Measurements from ENCODE around the gene CACFD1. TPM values are rescaled to one million over a fixed set of nuclear protein-coding genes. Genes with fewer than 3 reads are reported as not detected.

Gene CACFD1
- total and polyA plus RNA-seq, 2 experiments from 2014 or later, result 5.8 to 18.2 TPM

- peaks cover 7% of the 10 kb centered on the region for H3K27me3 Mint-ChIP-seq (ENCODE audit: insufficient read depth, low read depth, poor library complexity)
- Histone ChIP-seq H3F3A (replicated peaks; ENCODE audit: low read depth) (peaks cover 6% of the 10 kb centered on the region), H3K27me3 (ENCODE audit: insufficient read depth) (no peaks in the 10 kb centered on the region), H3K9me2 (ENCODE audit: insufficient read depth) (no peaks in the 10 kb centered on the region), H3K79me2 (replicated peaks; ENCODE audit: insufficient read depth) (no peaks in the 10 kb centered on the region), H4K20me1 (replicated peaks; ENCODE audit: insufficient read depth) (peaks cover 9% of the 10 kb centered on the region; the same call in 1 of the 2 replicates), H3K4me2 (no peak overlapping the region), H2AFZ (no peak overlapping the region), H3K4me1 (ENCODE audit: insufficient read depth) (no peaks in the 10 kb centered on the region), H3K4me3 (no peak overlapping the region), H3K36me3 (ENCODE audit: insufficient read depth) (peaks cover 3% of the 10 kb centered on the region; the same call in 1 of the 2 replicates), H3K27ac (ENCODE audit: low read depth) (no peak overlapping the region)
- peak overlapping the region; percentile 52; the same call in 1 of the 2 replicates for H3K27ac Mint-ChIP-seq
- no peaks in the 10 kb centered on the region for H3K9me3 Mint-ChIP-seq
- no peak for DNase-seq (ENCODE audit: low spot score)
- no peak for ATAC-seq
- TF ChIP-seq POLR2AphosphoS5 (IDR thresholded peaks at IDR 0.05; ENCODE audit: low read depth), result 0 out of 2 replicates have a peak, but pooled peaks have one; percentile 14
- TF ChIP-seq NANOG (IDR thresholded peaks at IDR 0.05; ENCODE audit: borderline replicate concordance), result no peak
- H3K4me1 Mint-ChIP-seq, result no peaks in the 10 kb centered on the region
- H3K4me3 Mint-ChIP-seq, result no peak overlapping the region
- peaks cover 9% of the 10 kb centered on the region; the same call in 2 of the 3 replicates for H3K36me3 Mint-ChIP-seq (ENCODE audit: low read depth)
Observed at GRCh38 chr9:133471551-133472276, 11.9 kb downstream of the CACFD1 start.

- H4K20me1 ChIP-seq (replicated peaks; ENCODE audit: insufficient read depth), result peaks cover 8% of the 10 kb centered on the region; the same call in 1 of the 2 replicates
- no peaks in the 10 kb centered on the region for H3K9me2 ChIP-seq (ENCODE audit: insufficient read depth)
- TF ChIP-seq, protein P1, sequence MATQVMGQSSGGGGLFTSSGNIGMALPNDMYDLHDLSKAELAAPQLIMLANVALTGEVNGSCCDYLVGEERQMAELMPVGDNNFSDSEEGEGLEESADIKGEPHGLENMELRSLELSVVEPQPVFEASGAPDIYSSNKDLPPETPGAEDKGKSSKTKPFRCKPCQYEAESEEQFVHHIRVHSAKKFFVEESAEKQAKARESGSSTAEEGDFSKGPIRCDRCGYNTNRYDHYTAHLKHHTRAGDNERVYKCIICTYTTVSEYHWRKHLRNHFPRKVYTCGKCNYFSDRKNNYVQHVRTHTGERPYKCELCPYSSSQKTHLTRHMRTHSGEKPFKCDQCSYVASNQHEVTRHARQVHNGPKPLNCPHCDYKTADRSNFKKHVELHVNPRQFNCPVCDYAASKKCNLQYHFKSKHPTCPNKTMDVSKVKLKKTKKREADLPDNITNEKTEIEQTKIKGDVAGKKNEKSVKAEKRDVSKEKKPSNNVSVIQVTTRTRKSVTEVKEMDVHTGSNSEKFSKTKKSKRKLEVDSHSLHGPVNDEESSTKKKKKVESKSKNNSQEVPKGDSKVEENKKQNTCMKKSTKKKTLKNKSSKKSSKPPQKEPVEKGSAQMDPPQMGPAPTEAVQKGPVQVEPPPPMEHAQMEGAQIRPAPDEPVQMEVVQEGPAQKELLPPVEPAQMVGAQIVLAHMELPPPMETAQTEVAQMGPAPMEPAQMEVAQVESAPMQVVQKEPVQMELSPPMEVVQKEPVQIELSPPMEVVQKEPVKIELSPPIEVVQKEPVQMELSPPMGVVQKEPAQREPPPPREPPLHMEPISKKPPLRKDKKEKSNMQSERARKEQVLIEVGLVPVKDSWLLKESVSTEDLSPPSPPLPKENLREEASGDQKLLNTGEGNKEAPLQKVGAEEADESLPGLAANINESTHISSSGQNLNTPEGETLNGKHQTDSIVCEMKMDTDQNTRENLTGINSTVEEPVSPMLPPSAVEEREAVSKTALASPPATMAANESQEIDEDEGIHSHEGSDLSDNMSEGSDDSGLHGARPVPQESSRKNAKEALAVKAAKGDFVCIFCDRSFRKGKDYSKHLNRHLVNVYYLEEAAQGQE (IDR thresholded peaks at IDR 0.05; ENCODE audit: unreplicated experiment), result no peak
- TF ChIP-seq ETS1 (IDR thresholded peaks at IDR 0.05) (no peak), STAT1 (IDR thresholded peaks at IDR 0.05; ENCODE audit: unreplicated experiment) (no peak), EZH2phosphoT487 (IDR thresholded peaks at IDR 0.05; ENCODE audit: unreplicated experiment) (no peak), CREB1 (CRISPR knock-in tag; IDR thresholded peaks at IDR 0.05; ENCODE audit: low read depth) (no peak), JUNB (IDR thresholded peaks at IDR 0.05; ENCODE audit: unreplicated experiment) (no peak), ZNF331 (CRISPR knock-in tag; IDR thresholded peaks at IDR 0.05; ENCODE audit: low read depth) (no peak), POLR2AphosphoS5 (IDR thresholded peaks at IDR 0.05; ENCODE audit: low read depth) (no peak)
- peaks cover 4% of the 10 kb centered on the region for H3F3A ChIP-seq (replicated peaks; ENCODE audit: low read depth)
- Mint-ChIP-seq H3K4me1 (no peaks in the 10 kb centered on the region), H3K4me3 (no peak overlapping the region), H3K27me3 (ENCODE audit: insufficient read depth, low read depth, poor library complexity) (peaks cover 7% of the 10 kb centered on the region), H3K9me3 (no peaks in the 10 kb centered on the region), H3K27ac (no peak overlapping the region; the same call in 1 of the 2 replicates), H3K36me3 (ENCODE audit: low read depth) (peaks cover 9% of the 10 kb centered on the region; the same call in 2 of the 3 replicates)
- H2AFZ ChIP-seq, result no peak overlapping the region
- H3K27me3 ChIP-seq (ENCODE audit: insufficient read depth), result no peaks in the 10 kb centered on the region
- peaks cover 2% of the 10 kb centered on the region for H3K79me2 ChIP-seq (replicated peaks; ENCODE audit: insufficient read depth)
- H3K4me1 ChIP-seq (ENCODE audit: insufficient read depth), result no peaks in the 10 kb centered on the region
- H3K4me2 ChIP-seq, result no peak overlapping the region
- H3K27ac ChIP-seq (ENCODE audit: low read depth), result no peak overlapping the region
- H3K36me3 ChIP-seq (ENCODE audit: insufficient read depth), result peaks cover 3% of the 10 kb centered on the region; the same call in 1 of the 2 replicates
- DNase-seq (ENCODE audit: low spot score), result no peak
- H3K4me3 ChIP-seq, result no peak overlapping the region
- ATAC-seq, result no peak
Observed at GRCh38 chr9:133472277-133472645, 12.5 kb downstream of the CACFD1 start.

Data from GM23338 (cell line).